ENCODE data around the gene MAML2. TPM values are rescaled to one million over a fixed set of nuclear protein-coding genes. Genes with fewer than 3 reads are reported as not detected.

The MAML2 gene
- total and polyA plus RNA-seq, 2 experiments from 2014 or later = 1.1 to 8.2 TPM

DNA sequence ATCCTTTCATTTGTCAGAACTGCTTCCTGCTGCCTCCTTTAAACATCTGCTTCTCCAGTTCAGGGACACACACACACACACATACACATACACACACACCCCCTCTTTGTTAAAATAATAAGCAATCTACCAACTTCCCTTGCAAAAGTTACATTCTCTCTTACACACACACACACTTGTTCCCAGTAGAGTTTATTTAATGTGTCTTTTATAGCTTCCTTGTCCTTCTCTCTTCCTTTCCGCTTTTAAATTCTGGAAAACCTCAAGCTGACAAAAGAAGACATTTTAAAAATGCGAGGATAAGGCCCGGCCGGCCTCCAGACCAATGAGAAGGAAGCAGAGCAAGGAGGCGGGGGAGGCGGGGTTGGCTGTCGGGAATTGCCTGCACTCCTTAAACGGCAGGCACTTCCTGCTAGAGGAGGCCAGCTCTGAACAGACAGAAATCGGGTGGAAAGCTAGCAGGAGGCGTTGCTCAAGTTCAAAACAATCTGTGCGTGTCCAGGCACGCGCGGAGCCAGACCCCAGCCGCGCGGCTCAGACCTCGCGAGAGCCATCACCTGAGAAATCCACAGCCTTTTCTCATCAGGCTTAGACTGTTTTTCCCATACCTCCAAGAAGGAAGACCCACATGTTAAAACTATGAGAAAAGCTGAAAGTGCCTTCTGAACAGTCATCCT, 99.9 kb downstream of the MAML2 start:
- H3K4me1 ChIP-seq (ENCODE audit: low read depth) = peaks cover 38% of the 10 kb centered on the region
- H3K36me3 ChIP-seq = no peaks in the 10 kb centered on the region
- no peaks in the 10 kb centered on the region for H3K27me3 ChIP-seq
- H3K4me3 ChIP-seq = peak overlapping the region; percentile 13
- peak; percentile 95 to 99 for DNase-seq (ENCODE audit: low read depth in 1 of 2, low spot score in 1 of 2)
- TF ChIP-seq, protein P1, sequence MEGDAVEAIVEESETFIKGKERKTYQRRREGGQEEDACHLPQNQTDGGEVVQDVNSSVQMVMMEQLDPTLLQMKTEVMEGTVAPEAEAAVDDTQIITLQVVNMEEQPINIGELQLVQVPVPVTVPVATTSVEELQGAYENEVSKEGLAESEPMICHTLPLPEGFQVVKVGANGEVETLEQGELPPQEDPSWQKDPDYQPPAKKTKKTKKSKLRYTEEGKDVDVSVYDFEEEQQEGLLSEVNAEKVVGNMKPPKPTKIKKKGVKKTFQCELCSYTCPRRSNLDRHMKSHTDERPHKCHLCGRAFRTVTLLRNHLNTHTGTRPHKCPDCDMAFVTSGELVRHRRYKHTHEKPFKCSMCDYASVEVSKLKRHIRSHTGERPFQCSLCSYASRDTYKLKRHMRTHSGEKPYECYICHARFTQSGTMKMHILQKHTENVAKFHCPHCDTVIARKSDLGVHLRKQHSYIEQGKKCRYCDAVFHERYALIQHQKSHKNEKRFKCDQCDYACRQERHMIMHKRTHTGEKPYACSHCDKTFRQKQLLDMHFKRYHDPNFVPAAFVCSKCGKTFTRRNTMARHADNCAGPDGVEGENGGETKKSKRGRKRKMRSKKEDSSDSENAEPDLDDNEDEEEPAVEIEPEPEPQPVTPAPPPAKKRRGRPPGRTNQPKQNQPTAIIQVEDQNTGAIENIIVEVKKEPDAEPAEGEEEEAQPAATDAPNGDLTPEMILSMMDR (IDR thresholded peaks at IDR 0.05; ENCODE audit: low read depth, low read length) = no peak
- no peaks in the 10 kb centered on the region for H3K9me3 ChIP-seq (ENCODE audit: low read depth)
- H3K27ac ChIP-seq = peak overlapping the region; percentile 96

DNA sequence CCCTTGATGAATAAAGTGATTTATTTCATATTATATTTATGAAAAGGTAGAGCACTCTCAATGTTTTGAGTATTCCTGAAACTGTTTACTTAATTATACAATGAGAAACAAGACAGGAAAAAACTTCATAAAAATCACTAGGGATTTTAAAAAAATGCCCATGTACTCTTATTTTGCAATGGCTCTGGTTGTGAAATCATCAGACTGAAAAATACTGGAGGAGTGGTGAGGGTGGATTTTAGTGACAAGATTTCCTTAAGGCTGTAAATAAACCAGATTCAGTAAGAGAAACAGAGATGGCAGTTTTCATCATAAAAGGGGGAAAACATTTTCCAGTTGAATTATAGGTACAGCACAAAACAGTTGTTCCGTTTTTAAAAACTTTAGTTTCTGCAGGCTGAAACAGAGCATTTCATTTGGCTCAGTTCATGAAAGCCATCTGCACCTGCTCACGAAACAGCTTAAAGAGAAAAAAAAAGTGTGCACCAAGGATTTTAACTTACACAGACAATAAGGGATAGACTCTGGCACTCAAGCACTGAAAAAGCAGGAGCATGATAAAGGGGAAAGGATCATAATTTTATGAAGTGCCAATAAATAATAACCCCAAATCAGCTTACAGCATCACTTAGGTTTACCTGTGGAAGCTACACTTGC, 100.7 kb downstream of the MAML2 start:
- DNase-seq (ENCODE audit: low read depth in 1 of 2, low spot score in 1 of 2) = peak in 1 of 2 donors; percentile 76
- no peak overlapping the region for H3K4me3 ChIP-seq
- peaks cover 38% of the 10 kb centered on the region for H3K4me1 ChIP-seq (ENCODE audit: low read depth)
- no peaks in the 10 kb centered on the region for H3K36me3 ChIP-seq
- no peaks in the 10 kb centered on the region for H3K9me3 ChIP-seq (ENCODE audit: low read depth)
- peak overlapping the region; percentile 96 for H3K27ac ChIP-seq
- TF ChIP-seq, protein P1 (IDR thresholded peaks at IDR 0.05; ENCODE audit: low read depth, low read length) = no peak
- H3K27me3 ChIP-seq = no peaks in the 10 kb centered on the region

DNA sequence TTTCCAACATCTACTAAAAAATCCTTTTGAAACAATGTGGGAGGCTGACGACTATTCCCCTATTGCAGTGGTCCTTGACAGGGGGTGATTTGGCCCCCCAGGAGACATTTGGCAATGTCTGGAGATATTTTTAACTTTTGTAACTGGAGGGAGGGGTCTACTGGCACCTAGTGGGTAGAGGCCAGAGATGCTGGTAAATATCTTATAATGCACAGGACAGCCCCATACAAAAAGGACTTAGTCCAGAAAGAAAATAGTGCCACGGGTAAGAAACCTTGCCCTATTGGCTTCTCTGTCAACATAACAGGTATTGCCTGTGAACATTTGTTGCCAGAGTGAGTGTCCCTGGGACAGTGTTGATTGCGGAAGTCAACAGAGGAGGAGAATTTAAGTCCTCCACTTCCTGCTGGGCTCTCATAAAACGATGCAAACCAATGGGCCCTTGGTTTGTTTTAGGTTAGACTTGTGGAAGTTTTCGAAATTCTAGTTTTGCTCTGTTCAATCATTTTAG, 101.6 kb downstream of the MAML2 start:
- H3K27me3 ChIP-seq = no peaks in the 10 kb centered on the region
- TF ChIP-seq, protein P1 (IDR thresholded peaks at IDR 0.05; ENCODE audit: low read depth, low read length) = no peak
- H3K36me3 ChIP-seq = no peaks in the 10 kb centered on the region
- H3K4me1 ChIP-seq (ENCODE audit: low read depth) = peaks cover 28% of the 10 kb centered on the region
- no peaks in the 10 kb centered on the region for H3K9me3 ChIP-seq (ENCODE audit: low read depth)
- no peak overlapping the region for H3K4me3 ChIP-seq
- no peak overlapping the region for H3K27ac ChIP-seq
- no peak for DNase-seq (ENCODE audit: low read depth in 1 of 2, low spot score in 1 of 2)

DNA sequence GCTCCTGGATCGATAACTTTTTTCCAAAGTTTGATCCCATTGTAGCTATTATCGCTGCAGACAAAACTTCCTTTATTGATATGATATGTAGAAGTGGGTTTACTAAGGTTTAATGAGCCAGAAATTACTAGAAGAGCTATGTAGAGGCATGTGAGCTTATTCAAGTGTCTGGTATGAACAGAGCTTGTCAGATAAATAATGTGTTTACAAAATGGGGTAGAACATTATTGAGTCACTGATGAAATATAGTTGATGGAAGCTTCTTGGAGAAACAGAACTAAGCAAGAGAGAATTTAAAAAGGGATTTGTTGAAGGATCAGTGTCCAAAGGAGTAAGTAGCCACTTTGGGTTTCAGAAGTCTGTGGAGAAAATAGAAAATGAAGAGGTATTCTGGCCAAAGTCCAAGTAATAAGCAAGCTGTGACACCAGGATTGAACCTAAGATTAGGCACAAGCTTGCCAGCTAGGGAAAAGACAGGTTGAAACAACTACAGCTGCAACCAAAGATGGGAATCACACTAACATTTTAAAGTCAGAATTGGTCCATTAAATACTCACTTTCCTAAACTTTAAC, 104.3 kb downstream of the MAML2 start:
- no peak for DNase-seq (ENCODE audit: low read depth in 1 of 2, low spot score in 1 of 2)
- Histone ChIP-seq H3K4me3 (no peak overlapping the region), H3K27me3 (no peaks in the 10 kb centered on the region), H3K36me3 (no peaks in the 10 kb centered on the region), H3K27ac (peak overlapping the region; percentile 19), H3K4me1 (ENCODE audit: low read depth) (peaks cover 25% of the 10 kb centered on the region), H3K9me3 (ENCODE audit: low read depth) (no peaks in the 10 kb centered on the region)
- TF ChIP-seq, protein P1 (IDR thresholded peaks at IDR 0.05; ENCODE audit: low read depth, low read length) = no peak

DNA sequence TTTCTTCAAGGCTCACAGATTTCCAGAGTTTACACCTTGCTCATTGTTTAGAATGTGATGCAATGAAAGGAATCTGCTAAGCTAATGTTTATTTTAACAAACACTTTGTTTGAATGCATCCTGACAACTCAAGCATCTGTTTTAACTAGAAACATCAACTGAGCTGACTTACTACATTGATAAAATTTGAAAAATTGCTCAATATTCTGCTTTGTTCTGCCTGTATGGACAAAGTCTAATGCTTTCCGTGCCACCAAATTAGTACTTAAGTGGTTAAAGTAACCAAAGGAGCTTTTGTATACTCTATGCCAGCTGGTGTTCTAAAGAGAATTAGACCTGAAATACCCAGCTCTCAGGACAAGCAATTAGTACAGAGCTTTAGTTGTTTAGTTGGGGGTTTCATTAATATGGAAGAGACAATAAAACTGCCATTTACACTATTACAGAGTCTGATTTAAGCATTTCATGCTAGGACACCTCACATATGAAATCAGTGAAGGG, 105.2 kb downstream of the MAML2 start:
- Histone ChIP-seq H3K27me3 (no peaks in the 10 kb centered on the region), H3K4me1 (ENCODE audit: low read depth) (peaks cover 22% of the 10 kb centered on the region), H3K27ac (no peak overlapping the region), H3K4me3 (no peak overlapping the region), H3K36me3 (no peaks in the 10 kb centered on the region), H3K9me3 (ENCODE audit: low read depth) (no peaks in the 10 kb centered on the region)
- TF ChIP-seq, protein P1 (IDR thresholded peaks at IDR 0.05; ENCODE audit: low read depth, low read length) = no peak
- no peak for DNase-seq (ENCODE audit: low read depth in 1 of 2, low spot score in 1 of 2)
